ENCODE measurements around the gene MMP2.

GRCh38 chr16:55437625-55438024, 41.4 kb upstream of the MMP2 start:
- TF ChIP-seq ZNF532 (CRISPR knock-in tag; IDR thresholded peaks at IDR 0.05; ENCODE audit: borderline replicate concordance) = no peak
- no peak for TF ChIP-seq ESRRA (CRISPR knock-in tag; IDR thresholded peaks at IDR 0.05; ENCODE audit: borderline replicate concordance)
- TF ChIP-seq MYBL2 (CRISPR knock-in tag; IDR thresholded peaks at IDR 0.05) = no peak

Data from WTC11 (cell line).